ENCODE data around the gene SEZ6L2.
"Not testable (repeated sequence)": the region's sequence is repeated elsewhere in the genome, so short reads cannot be mapped to it uniquely, and the experiment has no call there.

SEZ6L2 gene

DNA sequence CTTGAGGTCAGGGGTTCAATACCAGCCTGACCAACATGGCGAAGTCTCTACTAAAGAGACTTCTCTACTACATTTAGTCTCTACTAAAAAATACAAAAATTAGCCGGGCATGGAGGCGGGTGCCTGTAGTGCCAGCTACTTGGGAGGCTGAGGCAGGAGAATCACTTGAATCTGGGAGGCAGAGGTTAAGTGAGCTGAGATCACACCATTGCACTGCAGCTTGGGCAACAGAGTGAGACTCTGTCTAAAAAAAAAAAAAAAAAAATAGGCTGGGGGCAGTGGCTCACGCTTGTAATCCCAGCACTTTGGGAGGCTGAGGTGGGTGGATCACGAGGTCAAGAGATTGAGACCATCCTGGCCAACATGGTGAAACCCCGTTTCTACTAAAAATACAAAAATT is 10.5 kb upstream of the SEZ6L2 start:
- H3K27me3 ChIP-seq (ENCODE audit: control insufficient read depth in 1 of 2, insufficient read depth in 2 of 2, low read length in 2 of 2); H3K4me3 ChIP-seq (ENCODE audit: low read depth in 1 of 2, low read length in 2 of 2); H3K9ac ChIP-seq (ENCODE audit: low read depth in 1 of 2, low read length in 2 of 2); H3K27ac ChIP-seq (ENCODE audit: low read depth, low read length); H3K4me1 ChIP-seq (ENCODE audit: control insufficient read depth in 1 of 2, insufficient read depth in 2 of 2, low read length in 2 of 2); H3K9me3 ChIP-seq (ENCODE audit: control insufficient read depth in 1 of 2, low read length in 2 of 2): not testable (repeated sequence)
- H3K36me3 ChIP-seq (ENCODE audit: control insufficient read depth in 1 of 2, insufficient read depth in 2 of 2, low read length in 2 of 2): peaks cover 0 to 25% of the 10 kb centered on the region in 2 donors

DNA sequence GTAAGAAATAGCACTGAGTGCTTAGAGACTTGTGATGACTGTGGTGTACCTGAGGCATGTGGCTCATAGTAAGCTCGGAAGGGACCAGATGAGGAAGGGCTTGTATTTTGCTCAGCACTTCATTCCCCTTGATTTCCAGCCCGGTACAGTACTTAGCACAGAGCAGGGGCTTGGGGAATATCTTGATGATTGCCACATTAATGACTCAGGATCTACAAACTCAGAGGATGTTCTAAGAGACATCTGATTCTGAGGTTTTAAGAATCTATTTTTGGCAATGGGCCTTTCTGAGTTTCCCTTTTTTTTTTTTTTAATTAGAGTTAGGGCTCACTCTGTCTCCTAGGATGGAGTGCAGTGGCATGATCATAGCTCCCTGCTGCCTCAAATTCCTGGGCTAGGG is 10.0 kb upstream of the SEZ6L2 start:
- Histone ChIP-seq H3K27ac (ENCODE audit: low read depth, low read length) (no peak overlapping the region), H3K27me3 (ENCODE audit: control insufficient read depth in 1 of 2, insufficient read depth in 2 of 2, low read length in 2 of 2) (no peaks in the 10 kb centered on the region), H3K36me3 (ENCODE audit: control insufficient read depth in 1 of 2, insufficient read depth in 2 of 2, low read length in 2 of 2) (peaks cover 0 to 20% of the 10 kb centered on the region in 2 donors), H3K4me1 (ENCODE audit: control insufficient read depth in 1 of 2, insufficient read depth in 2 of 2, low read length in 2 of 2) (no peaks in the 10 kb centered on the region), H3K4me3 (ENCODE audit: low read depth in 1 of 2, low read length in 2 of 2) (no peak overlapping the region), H3K9ac (ENCODE audit: low read depth in 1 of 2, low read length in 2 of 2) (no peak overlapping the region), H3K9me3 (ENCODE audit: control insufficient read depth in 1 of 2, low read length in 2 of 2) (no peaks in the 10 kb centered on the region)

DNA sequence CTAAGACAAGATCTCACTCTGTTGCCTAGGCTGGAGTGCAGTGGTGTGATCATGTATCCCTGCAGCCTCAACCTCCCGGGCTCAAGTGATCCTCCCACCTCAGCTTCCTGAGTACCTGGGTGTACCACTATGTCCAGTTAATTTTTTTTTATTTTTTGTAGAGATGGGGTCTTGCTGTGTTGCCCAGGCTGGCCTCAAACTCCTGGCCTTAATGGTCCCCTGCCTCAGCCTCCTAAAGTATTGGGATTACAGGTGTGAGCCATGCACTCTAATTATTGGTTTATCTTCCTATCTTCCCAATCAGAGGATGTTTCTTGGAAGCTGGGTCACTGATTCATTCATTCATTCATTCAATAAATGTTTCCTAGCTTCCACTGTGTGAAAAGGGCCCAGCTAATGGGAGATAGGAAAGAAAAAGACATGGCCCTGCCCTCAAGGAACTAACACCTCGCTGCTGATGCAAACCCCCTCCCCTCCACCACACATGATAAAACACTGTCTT is 9.4 kb upstream of the SEZ6L2 start:
- Histone ChIP-seq H3K9me3 (ENCODE audit: control insufficient read depth in 1 of 2, low read length in 2 of 2) (no peaks in the 10 kb centered on the region), H3K36me3 (ENCODE audit: control insufficient read depth in 1 of 2, insufficient read depth in 2 of 2, low read length in 2 of 2) (peaks cover 0 to 16% of the 10 kb centered on the region in 2 donors), H3K27me3 (ENCODE audit: control insufficient read depth in 1 of 2, insufficient read depth in 2 of 2, low read length in 2 of 2) (no peaks in the 10 kb centered on the region), H3K9ac (ENCODE audit: low read depth in 1 of 2, low read length in 2 of 2) (no peak overlapping the region), H3K27ac (ENCODE audit: low read depth, low read length) (no peak overlapping the region), H3K4me1 (ENCODE audit: control insufficient read depth in 1 of 2, insufficient read depth in 2 of 2, low read length in 2 of 2) (no peaks in the 10 kb centered on the region), H3K4me3 (ENCODE audit: low read depth in 1 of 2, low read length in 2 of 2) (no peak overlapping the region)

DNA sequence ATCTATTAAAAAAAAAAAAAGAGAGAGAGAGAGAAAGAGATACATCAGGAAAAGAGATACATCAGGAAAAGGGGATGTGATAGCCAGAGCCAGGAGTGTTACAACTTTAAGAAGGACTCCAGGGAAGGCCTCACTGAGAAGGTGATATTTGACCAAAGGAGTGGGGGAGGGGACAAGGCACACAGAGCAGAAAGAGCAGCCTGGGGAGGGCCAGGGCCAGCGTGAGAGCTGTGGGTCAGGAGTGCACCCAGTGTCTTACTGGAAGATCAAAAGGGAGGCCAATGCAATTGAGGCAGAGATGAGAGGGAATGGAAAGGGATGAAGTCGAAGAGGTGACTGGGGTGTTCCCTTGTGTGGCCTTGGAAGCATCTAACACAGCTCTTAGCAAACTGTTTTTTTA is 8.6 kb upstream of the SEZ6L2 start:
- Histone ChIP-seq H3K9me3 (ENCODE audit: control insufficient read depth in 1 of 2, low read length in 2 of 2) (no peaks in the 10 kb centered on the region), H3K4me1 (ENCODE audit: control insufficient read depth in 1 of 2, insufficient read depth in 2 of 2, low read length in 2 of 2) (no peaks in the 10 kb centered on the region), H3K36me3 (ENCODE audit: control insufficient read depth in 1 of 2, insufficient read depth in 2 of 2, low read length in 2 of 2) (peaks cover 0 to 9% of the 10 kb centered on the region in 2 donors), H3K4me3 (ENCODE audit: low read depth in 1 of 2, low read length in 2 of 2) (no peak overlapping the region), H3K27ac (ENCODE audit: low read depth, low read length) (no peak overlapping the region), H3K9ac (ENCODE audit: low read depth in 1 of 2, low read length in 2 of 2) (no peak overlapping the region), H3K27me3 (ENCODE audit: control insufficient read depth in 1 of 2, insufficient read depth in 2 of 2, low read length in 2 of 2) (no peaks in the 10 kb centered on the region)

DNA sequence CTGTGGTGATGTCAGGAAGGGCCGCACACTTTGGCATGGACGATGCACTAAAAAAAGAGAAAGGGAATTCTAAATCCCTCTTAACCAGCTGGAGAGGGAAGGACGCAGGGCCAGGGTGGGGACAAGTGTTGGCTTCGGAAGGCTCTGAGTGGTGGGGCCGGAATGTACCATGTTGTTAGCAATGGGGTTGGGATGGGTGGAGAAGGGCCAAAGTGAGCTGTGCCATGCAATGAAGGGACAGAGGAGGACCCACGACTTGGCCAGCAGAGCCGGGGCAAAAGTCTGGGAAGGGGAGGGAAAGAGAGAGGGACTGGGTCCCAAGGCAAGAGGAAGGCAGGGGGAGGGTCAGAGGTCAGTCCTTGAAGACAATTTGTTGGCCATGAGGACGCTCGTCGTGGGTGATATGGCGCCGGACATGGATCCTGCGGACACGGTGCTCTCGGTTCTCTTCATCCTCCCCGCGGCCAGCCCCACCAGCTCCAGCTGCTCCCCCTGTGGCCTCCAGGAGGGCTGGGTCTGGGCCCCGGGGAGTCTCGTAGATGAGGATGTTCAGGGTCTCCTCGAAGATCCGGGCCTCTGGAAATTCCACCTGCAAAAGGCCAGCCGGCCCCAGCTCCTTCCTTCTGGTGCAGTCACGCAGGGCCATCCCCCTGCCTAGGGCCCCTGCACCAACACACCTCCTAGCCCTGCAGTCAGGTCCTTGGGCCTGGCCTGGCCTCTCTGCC is 7.3 kb upstream of the SEZ6L2 start:
- no peaks in the 10 kb centered on the region for H3K9me3 ChIP-seq (ENCODE audit: control insufficient read depth in 1 of 2, low read length in 2 of 2)
- H3K27ac ChIP-seq (ENCODE audit: low read depth, low read length): no peak overlapping the region
- no peaks in the 10 kb centered on the region for H3K27me3 ChIP-seq (ENCODE audit: control insufficient read depth in 1 of 2, insufficient read depth in 2 of 2, low read length in 2 of 2)
- no peaks in the 10 kb centered on the region for H3K4me1 ChIP-seq (ENCODE audit: control insufficient read depth in 1 of 2, insufficient read depth in 2 of 2, low read length in 2 of 2)
- no peak overlapping the region for H3K4me3 ChIP-seq (ENCODE audit: low read depth in 1 of 2, low read length in 2 of 2)
- no peak overlapping the region for H3K9ac ChIP-seq (ENCODE audit: low read depth in 1 of 2, low read length in 2 of 2)
- H3K36me3 ChIP-seq (ENCODE audit: control insufficient read depth in 1 of 2, insufficient read depth in 2 of 2, low read length in 2 of 2): peaks cover 0 to 9% of the 10 kb centered on the region in 2 donors

DNA sequence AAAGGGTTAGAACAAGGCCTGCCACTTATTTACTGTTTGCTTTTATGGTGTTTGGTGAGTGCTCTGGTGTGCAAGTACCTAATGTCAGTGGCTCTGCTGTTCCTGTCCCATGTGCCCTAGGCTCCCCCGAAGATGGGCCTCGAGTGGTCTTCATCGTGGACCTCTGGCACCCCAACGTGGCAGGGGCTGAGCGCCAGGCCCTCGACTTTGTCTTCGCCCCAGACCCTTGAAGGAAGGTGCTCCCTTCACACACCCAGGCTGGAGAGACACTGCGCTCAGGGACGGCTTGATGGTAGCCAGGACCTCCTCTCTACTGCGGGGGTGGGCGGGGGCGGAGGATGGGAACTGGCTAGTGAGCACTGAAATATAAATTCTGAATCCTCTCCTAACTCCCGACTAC is 6.3 kb upstream of the SEZ6L2 start:
- H3K4me1 ChIP-seq (ENCODE audit: control insufficient read depth in 1 of 2, insufficient read depth in 2 of 2, low read length in 2 of 2): peaks cover 2% of the 10 kb centered on the region in 2 donors
- H3K36me3 ChIP-seq (ENCODE audit: control insufficient read depth in 1 of 2, insufficient read depth in 2 of 2, low read length in 2 of 2): peaks cover 0 to 9% of the 10 kb centered on the region in 2 donors
- no peak overlapping the region for H3K27ac ChIP-seq (ENCODE audit: low read depth, low read length)
- no peak overlapping the region for H3K9ac ChIP-seq (ENCODE audit: low read depth in 1 of 2, low read length in 2 of 2)
- no peak overlapping the region for H3K4me3 ChIP-seq (ENCODE audit: low read depth in 1 of 2, low read length in 2 of 2)
- H3K27me3 ChIP-seq (ENCODE audit: control insufficient read depth in 1 of 2, insufficient read depth in 2 of 2, low read length in 2 of 2): no peaks in the 10 kb centered on the region
- no peaks in the 10 kb centered on the region for H3K9me3 ChIP-seq (ENCODE audit: control insufficient read depth in 1 of 2, low read length in 2 of 2)

DNA sequence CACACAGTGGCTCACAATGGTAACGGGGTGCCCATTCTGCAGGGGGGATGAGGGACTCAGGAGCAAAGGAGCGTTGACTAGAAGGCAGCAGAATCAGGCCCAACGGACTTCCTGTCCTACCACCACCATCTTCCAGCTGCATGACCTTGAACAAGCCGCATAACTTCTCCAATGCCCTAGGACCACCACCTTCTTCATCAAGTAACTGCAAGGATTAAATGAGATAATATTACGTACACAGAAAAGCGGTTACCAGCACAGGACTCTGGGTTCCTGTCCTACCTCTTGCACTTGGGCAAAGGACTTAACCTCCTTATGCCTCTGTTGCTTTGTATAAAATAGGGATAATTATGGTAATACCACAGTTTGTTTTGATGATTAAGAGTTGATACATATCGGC is 5.6 kb upstream of the SEZ6L2 start:
- no peak overlapping the region for H3K4me3 ChIP-seq (ENCODE audit: low read depth in 1 of 2, low read length in 2 of 2)
- no peak overlapping the region for H3K27ac ChIP-seq (ENCODE audit: low read depth, low read length)
- H3K27me3 ChIP-seq (ENCODE audit: control insufficient read depth in 1 of 2, insufficient read depth in 2 of 2, low read length in 2 of 2): no peaks in the 10 kb centered on the region
- no peaks in the 10 kb centered on the region for H3K9me3 ChIP-seq (ENCODE audit: control insufficient read depth in 1 of 2, low read length in 2 of 2)
- no peak overlapping the region for H3K9ac ChIP-seq (ENCODE audit: low read depth in 1 of 2, low read length in 2 of 2)
- H3K4me1 ChIP-seq (ENCODE audit: control insufficient read depth in 1 of 2, insufficient read depth in 2 of 2, low read length in 2 of 2): peaks cover 3 to 6% of the 10 kb centered on the region in 2 donors
- peaks cover 0 to 9% of the 10 kb centered on the region in 2 donors for H3K36me3 ChIP-seq (ENCODE audit: control insufficient read depth in 1 of 2, insufficient read depth in 2 of 2, low read length in 2 of 2)

DNA sequence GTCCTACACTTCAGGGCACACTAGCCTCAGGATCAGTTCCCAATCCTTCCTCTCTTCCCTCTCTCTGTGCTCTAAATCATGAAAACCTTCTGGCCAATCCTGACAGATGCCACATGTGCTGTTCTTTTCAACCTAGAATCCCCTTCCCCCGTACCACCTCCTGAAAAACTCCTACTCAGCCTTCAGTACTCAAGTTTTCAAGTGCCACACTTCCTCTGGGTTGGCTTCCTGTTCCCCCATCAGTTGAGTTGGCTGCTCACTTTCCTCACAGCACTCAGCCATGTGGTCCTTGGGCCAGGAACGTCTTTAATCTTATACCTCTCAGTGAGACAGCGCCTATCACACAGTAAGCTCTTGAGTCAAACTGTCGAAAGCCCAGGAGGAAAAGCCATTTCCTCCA is 4.2 kb upstream of the SEZ6L2 start:
- H3K4me1 ChIP-seq (ENCODE audit: control insufficient read depth in 1 of 2, insufficient read depth in 2 of 2, low read length in 2 of 2): peaks cover 10% of the 10 kb centered on the region in 2 donors
- H3K9ac ChIP-seq (ENCODE audit: low read depth in 1 of 2, low read length in 2 of 2): no peak overlapping the region
- H3K9me3 ChIP-seq (ENCODE audit: control insufficient read depth in 1 of 2, low read length in 2 of 2): no peaks in the 10 kb centered on the region
- H3K36me3 ChIP-seq (ENCODE audit: control insufficient read depth in 1 of 2, insufficient read depth in 2 of 2, low read length in 2 of 2): peaks cover 0 to 5% of the 10 kb centered on the region in 2 donors
- H3K27me3 ChIP-seq (ENCODE audit: control insufficient read depth in 1 of 2, insufficient read depth in 2 of 2, low read length in 2 of 2): peaks cover 0 to 4% of the 10 kb centered on the region in 2 donors
- no peak overlapping the region for H3K27ac ChIP-seq (ENCODE audit: low read depth, low read length)
- no peak overlapping the region for H3K4me3 ChIP-seq (ENCODE audit: low read depth in 1 of 2, low read length in 2 of 2)

DNA sequence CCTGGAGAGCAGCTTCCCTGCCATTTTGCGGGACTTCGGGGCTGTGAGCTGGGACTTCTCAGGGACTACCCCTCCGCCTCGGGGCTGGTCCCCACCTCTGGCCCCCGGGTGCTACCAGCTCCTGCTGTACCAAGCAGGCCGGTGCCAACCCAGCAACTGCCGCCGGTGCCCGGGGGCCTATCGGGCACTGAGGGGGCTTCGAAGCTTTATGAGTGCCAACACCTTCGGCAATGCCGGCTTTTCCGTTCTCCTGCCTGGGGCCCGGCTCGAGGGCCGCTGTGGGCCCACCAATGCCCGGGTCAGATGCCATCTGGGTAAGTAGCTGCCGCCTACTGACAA is 2.2 kb upstream of the SEZ6L2 start:
- Histone ChIP-seq H3K9ac (ENCODE audit: low read depth in 1 of 2, low read length in 2 of 2) (peak overlapping the region in 1 of 2 donors; percentile 43), H3K36me3 (ENCODE audit: control insufficient read depth in 1 of 2, insufficient read depth in 2 of 2, low read length in 2 of 2) (peaks cover 0 to 2% of the 10 kb centered on the region in 2 donors), H3K27me3 (ENCODE audit: control insufficient read depth in 1 of 2, insufficient read depth in 2 of 2, low read length in 2 of 2) (peaks cover 8 to 9% of the 10 kb centered on the region in 2 donors), H3K9me3 (ENCODE audit: control insufficient read depth in 1 of 2, low read length in 2 of 2) (no peaks in the 10 kb centered on the region), H3K4me3 (ENCODE audit: low read depth in 1 of 2, low read length in 2 of 2) (no peak overlapping the region), H3K27ac (ENCODE audit: low read depth, low read length) (no peak overlapping the region), H3K4me1 (ENCODE audit: control insufficient read depth in 1 of 2, insufficient read depth in 2 of 2, low read length in 2 of 2) (peaks cover 10 to 12% of the 10 kb centered on the region in 2 donors)

DNA sequence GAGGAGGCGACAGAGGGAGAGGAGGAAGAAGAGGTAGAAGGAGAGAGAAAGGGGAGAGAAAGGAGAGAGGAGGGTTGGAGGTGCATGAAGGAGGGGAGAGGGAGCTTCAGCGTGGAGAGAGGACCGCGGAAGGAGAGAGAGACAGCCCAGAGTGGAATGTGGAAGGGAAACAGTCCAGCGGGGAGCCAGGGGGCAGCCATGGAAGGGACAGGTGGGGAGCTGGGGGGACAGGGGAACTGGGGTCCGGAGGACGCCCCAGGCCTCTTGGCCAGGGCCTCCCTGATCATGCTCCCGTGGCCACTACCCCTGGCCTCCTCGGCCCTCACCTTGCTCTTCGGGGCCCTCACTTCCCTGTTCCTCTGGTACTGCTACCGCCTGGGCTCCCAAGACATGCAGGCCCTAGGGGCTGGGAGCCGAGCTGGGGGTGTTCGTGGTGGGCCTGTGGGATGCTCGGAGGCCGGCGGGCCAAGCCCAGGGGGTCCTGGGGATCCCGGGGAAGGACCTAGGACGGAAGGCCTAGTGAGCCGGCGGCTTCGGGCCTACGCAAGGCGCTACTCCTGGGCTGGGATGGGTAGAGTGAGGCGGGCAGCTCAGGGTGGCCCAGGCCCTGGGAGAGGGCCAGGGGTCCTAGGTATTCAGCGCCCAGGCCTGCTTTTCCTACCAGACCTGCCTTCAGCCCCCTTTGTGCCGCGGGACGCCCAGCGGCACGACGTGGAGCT is 1.7 kb upstream of the SEZ6L2 start:
- Histone ChIP-seq H3K4me3 (ENCODE audit: low read depth in 1 of 2, low read length in 2 of 2) (peak overlapping the region; percentile 73 to 76), H3K9me3 (ENCODE audit: control insufficient read depth in 1 of 2, low read length in 2 of 2) (no peaks in the 10 kb centered on the region), H3K4me1 (ENCODE audit: control insufficient read depth in 1 of 2, insufficient read depth in 2 of 2, low read length in 2 of 2) (peaks cover 10 to 12% of the 10 kb centered on the region in 2 donors), H3K27me3 (ENCODE audit: control insufficient read depth in 1 of 2, insufficient read depth in 2 of 2, low read length in 2 of 2) (peaks cover 8 to 9% of the 10 kb centered on the region in 2 donors), H3K9ac (ENCODE audit: low read depth in 1 of 2, low read length in 2 of 2) (peak overlapping the region; percentile 43 to 51), H3K27ac (ENCODE audit: low read depth, low read length) (no peak overlapping the region), H3K36me3 (ENCODE audit: control insufficient read depth in 1 of 2, insufficient read depth in 2 of 2, low read length in 2 of 2) (no peaks in the 10 kb centered on the region)

All from duodenal mucosa (tissue), 2 donors.